Left ventricle myocardium inferior (tissue), 1 donor: Measurements from ENCODE around the gene MICAL3. TPM values are rescaled to one million over a fixed set of nuclear protein-coding genes. Genes with fewer than 3 reads are reported as not detected.

Source experiments
- DNase-seq: peaks from one replicate; pipeline ENCODE4 v3.0.0-alpha.2; 2020
- H3K27ac ChIP-seq: fragments of 200-600 bp; replicated peaks from 2 replicates; pipeline ENCODE4 v1.8.0; 2021
- H3K27me3 ChIP-seq: fragments of 200-600 bp; 2 replicates; pipeline ENCODE4 v1.8.0; 2021; ENCODE audit warnings: low read depth
- H3K36me3 ChIP-seq: fragments of 200-600 bp; 2 replicates; pipeline ENCODE4 v1.8.0; 2021
- H3K4me1 ChIP-seq: fragments of 200-600 bp; 2 replicates; pipeline ENCODE4 v1.8.0; 2021
- H3K4me3 ChIP-seq: fragments of 200-600 bp; 2 replicates; pipeline ENCODE4 v1.8.0; 2021; ENCODE audit warnings: mild to moderate bottlenecking, moderate library complexity
- H3K9me3 ChIP-seq: fragments of 200-600 bp; replicated peaks from 2 replicates; pipeline ENCODE4 v1.8.0; 2021
- CTCF ChIP-seq: fragments of 200-600 bp; IDR thresholded peaks from 2 replicates; pipeline ENCODE4 v1.8.0; 2021; ENCODE audit warnings: antibody characterized with exemption, mild to moderate bottlenecking, borderline replicate concordance
- intact Hi-C: fragments of 100-400 bp; cut with micrococcal nuclease; formaldehyde crosslinking; loops from one replicate; pipeline ENCODE4 v1.11.0; 2022
- total RNA-seq: library from RNA; stranded (reverse); fragmentation: NEBNext Ultra II Directional; extraction: Animal tissue kit (Norgen Biotek cat#: 25700); gene quantifications from one replicate; pipeline ENCODE4 v1.2.1, GENCODE V29; 2021
- donor health status: DM: no; HTN: yes; CAD: no; lungs with severe emphysema.

Gene MICAL3
- total RNA-seq, 1 donor from 2014 or later: 92.5 TPM

GRCh38 chr22:17960011-17960410 lies 64.3 kb downstream of the MICAL3 start:
- no peak overlapping the region for H3K4me3 ChIP-seq
- H3K27me3 ChIP-seq: no peaks in the 10 kb centered on the region
- no peaks in the 10 kb centered on the region for H3K9me3 ChIP-seq
- no peak overlapping the region for H3K27ac ChIP-seq
- intact Hi-C loops: no loop called here
- no peak for TF ChIP-seq CTCF
- peaks cover 81% of the 10 kb centered on the region for H3K4me1 ChIP-seq
- H3K36me3 ChIP-seq: no peaks in the 10 kb centered on the region
- DNase-seq: no peak

- intact Hi-C loops: no loop called here
- TF ChIP-seq CTCF: no peak
- Histone ChIP-seq H3K27me3 (no peaks in the 10 kb centered on the region), H3K36me3 (no peaks in the 10 kb centered on the region), H3K4me1 (peaks cover 71% of the 10 kb centered on the region), H3K9me3 (no peaks in the 10 kb centered on the region), H3K27ac (no peak overlapping the region), H3K4me3 (no peak overlapping the region)
- no peak for DNase-seq
These were observed 66.2 kb downstream of the MICAL3 start for GRCh38 chr22:17958166-17958565.

GRCh38 chr22:17957693-17958092 lies 66.7 kb downstream of the MICAL3 start:
- H3K36me3 ChIP-seq: no peaks in the 10 kb centered on the region
- H3K27me3 ChIP-seq: no peaks in the 10 kb centered on the region
- no peak overlapping the region for H3K4me3 ChIP-seq
- no peak overlapping the region for H3K27ac ChIP-seq
- H3K4me1 ChIP-seq: peaks cover 71% of the 10 kb centered on the region
- no peak for DNase-seq
- intact Hi-C loops: no loop called here
- no peak for TF ChIP-seq CTCF
- no peaks in the 10 kb centered on the region for H3K9me3 ChIP-seq

- Histone ChIP-seq H3K36me3 (no peaks in the 10 kb centered on the region), H3K4me1 (peaks cover 71% of the 10 kb centered on the region)
These were observed 67.2 kb downstream of the MICAL3 start for GRCh38 chr22:17957204-17957603.

GRCh38 chr22:17956630-17957029 lies 67.7 kb downstream of the MICAL3 start:
- Histone ChIP-seq H3K27me3 (no peaks in the 10 kb centered on the region), H3K27ac (no peak overlapping the region), H3K4me1 (peaks cover 71% of the 10 kb centered on the region), H3K9me3 (no peaks in the 10 kb centered on the region), H3K4me3 (no peak overlapping the region), H3K36me3 (no peaks in the 10 kb centered on the region)
- no peak for TF ChIP-seq CTCF
- intact Hi-C loops: no loop called here
- DNase-seq: no peak

More at GRCh38 chr22:17957204-17957603, 67.2 kb downstream of the MICAL3 start:
- Histone ChIP-seq H3K9me3 (no peaks in the 10 kb centered on the region), H3K27ac (no peak overlapping the region), H3K4me3 (no peak overlapping the region), H3K27me3 (no peaks in the 10 kb centered on the region)
- intact Hi-C loops: no loop called here
- TF ChIP-seq CTCF: no peak
- no peak for DNase-seq
